H1 (cell line): ENCODE results near the gene TBC1D22A. TPM values are rescaled to one million over a fixed set of nuclear protein-coding genes. Genes with fewer than 3 reads are reported as not detected.

Source experiments
- MAFK ChIP-seq: IDR thresholded peaks from 2 replicates; pipeline ENCODE4 v1.6.1; 2012; ENCODE audit warnings: low read depth, mild to moderate bottlenecking, improper control_type of control experiment, low read length
- POLR2AphosphoS5 ChIP-seq: IDR thresholded peaks from 2 replicates; pipeline ENCODE4 v1.6.1; 2011; ENCODE audit warnings: low read depth, low read length
- SIN3A ChIP-seq, 2 experiments: IDR thresholded peaks in 1 of 2; conservative IDR thresholded peaks in 1 of 2; 2 replicates each; pipeline ENCODE4 v1.6.1; 2011 to 2012; ENCODE audit warnings: low read length in 2 of 2, improper control_type of control experiment in 1 of 2, low read depth in 1 of 2, mild to moderate bottlenecking in 1 of 2
- polyA plus RNA-seq, 7 experiments: library from polyadenylated mRNA; depleted of rRNA in 3 of 7; stranded (reverse) in 5 of 7; unstranded in 2 of 7; fragments of >200 nt in 5 of 7; fragments of 200-250 nt in 2 of 7; gene quantifications; 1 replicate in 5 of 7; 2 replicates in 1 of 7; 4 replicates in 1 of 7; pipeline versions ENCODE4 v1.2.1 to v1.2.3, GENCODE V29; 2011 to 2013; ENCODE audit warnings: missing spikeins in 2 of 7, mixed read lengths in 2 of 7
- total RNA-seq: library from RNA; stranded (reverse); fragmentation: NEBNext Ultra II Directional; extraction: Animal tissue kit (Norgen Biotek cat#: 25700); gene quantifications from 2 replicates; pipeline ENCODE4 v1.2.1, GENCODE V29; 2021
- TF ChIP-seq, protein P1 (sequence below): IDR thresholded peaks from 2 replicates; pipeline ENCODE4 v1.6.1; 2011; ENCODE audit warnings: low read depth, mild to moderate bottlenecking, low read length; ENCODE audit not compliant: insufficient read depth
- TF ChIP-seq, protein P2 (sequence below): IDR thresholded peaks from 2 replicates; pipeline ENCODE4 v1.6.1; 2012; ENCODE audit warnings: low read length, inconsistent platforms

The TBC1D22A gene
- total and polyA plus RNA-seq, 2 of the 8 experiments (the other 6 are each of a cell fraction or from before 2014, with no cell fraction given) = 11.9 to 18.4 TPM

- TF ChIP-seq, protein P1, sequence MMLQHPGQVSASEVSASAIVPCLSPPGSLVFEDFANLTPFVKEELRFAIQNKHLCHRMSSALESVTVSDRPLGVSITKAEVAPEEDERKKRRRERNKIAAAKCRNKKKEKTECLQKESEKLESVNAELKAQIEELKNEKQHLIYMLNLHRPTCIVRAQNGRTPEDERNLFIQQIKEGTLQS = no peak
- TF ChIP-seq SIN3A (conservative IDR thresholded peaks at IDR 0.05 in 1 of 2, IDR thresholded peaks at IDR 0.05 in 1 of 2; ENCODE audit: low read depth in 1 of 2, low read length in 2 of 2) (no peak), POLR2AphosphoS5 (no peak), MAFK (no peak)
- TF ChIP-seq, protein P2, sequence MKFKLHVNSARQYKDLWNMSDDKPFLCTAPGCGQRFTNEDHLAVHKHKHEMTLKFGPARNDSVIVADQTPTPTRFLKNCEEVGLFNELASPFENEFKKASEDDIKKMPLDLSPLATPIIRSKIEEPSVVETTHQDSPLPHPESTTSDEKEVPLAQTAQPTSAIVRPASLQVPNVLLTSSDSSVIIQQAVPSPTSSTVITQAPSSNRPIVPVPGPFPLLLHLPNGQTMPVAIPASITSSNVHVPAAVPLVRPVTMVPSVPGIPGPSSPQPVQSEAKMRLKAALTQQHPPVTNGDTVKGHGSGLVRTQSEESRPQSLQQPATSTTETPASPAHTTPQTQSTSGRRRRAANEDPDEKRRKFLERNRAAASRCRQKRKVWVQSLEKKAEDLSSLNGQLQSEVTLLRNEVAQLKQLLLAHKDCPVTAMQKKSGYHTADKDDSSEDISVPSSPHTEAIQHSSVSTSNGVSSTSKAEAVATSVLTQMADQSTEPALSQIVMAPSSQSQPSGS = no peak
These were observed 82.3 kb downstream of the TBC1D22A start (continued) for GRCh38 chr22:46844606-46845210.
